IMR-90 (cell line): Measurements from ENCODE around the gene RPS19.

Experiments
- CHD1 ChIP-seq: IDR thresholded peaks from 2 replicates; pipeline ENCODE4 v1.6.1; 2012; ENCODE audit warnings: low read depth, low read length, improper control_type of control experiment
- CTCF ChIP-seq: conservative IDR thresholded peaks from 2 replicates; pipeline ENCODE4 v1.5.1; 2012; ENCODE audit warnings: mild to moderate bottlenecking, low read depth, low read length, improper control_type of control experiment
- MXI1 ChIP-seq: IDR thresholded peaks from 2 replicates; pipeline ENCODE4 v1.6.1; 2012; ENCODE audit warnings: low read depth, mild to moderate bottlenecking, low read length, moderate library complexity, borderline replicate concordance
- POLR2A ChIP-seq: IDR thresholded peaks from 2 replicates; pipeline ENCODE4 v1.6.1; 2012; ENCODE audit warnings: mild to moderate bottlenecking, low read depth, low read length
- RFX5 ChIP-seq: IDR thresholded peaks from 2 replicates; pipeline ENCODE4 v1.8.0; 2012; ENCODE audit warnings: low read depth, mild to moderate bottlenecking, low read length, moderate library complexity
- SMC3 ChIP-seq: fragments of 150-350 bp; IDR thresholded peaks from 2 replicates; pipeline ENCODE4 v1.6.1; 2016; ENCODE audit warnings: low read depth, mild to moderate bottlenecking, antibody characterized with exemption, low read length, moderate library complexity

GRCh38 chr19:41890936-41891335 lies 30.9 kb downstream of the RPS19 start:
- TF ChIP-seq SMC3 (no peak), CTCF (no peak), CHD1 (no peak), POLR2A (no peak), RFX5 (no peak), MXI1 (no peak)
